ENCODE results near the gene STRADB.

GRCh38 chr2:201482543-201482942, 31.0 kb downstream of the STRADB start:
- TF ChIP-seq POLR2A (IDR thresholded peaks at IDR 0.05; ENCODE audit: extremely low read depth, insufficient read length) (no peak), CTCF (IDR thresholded peaks at IDR 0.05; ENCODE audit: low read depth, low read length) (no peak)
